ENCODE data around the gene U2SURP.

Gene U2SURP

GRCh38 chr3:142968319-142969025 is 32.9 kb upstream of the U2SURP start:
- H3K27me3 Mint-ChIP-seq = peaks cover 45% of the 10 kb centered on the region
- H3K4me1 Mint-ChIP-seq (ENCODE audit: low read depth) = peaks cover 3% of the 10 kb centered on the region
- H3K4me3 Mint-ChIP-seq = no peak overlapping the region
- no peaks in the 10 kb centered on the region for H3K9me3 Mint-ChIP-seq
- H3K36me3 Mint-ChIP-seq (ENCODE audit: low read depth) = no peaks in the 10 kb centered on the region
- H3K27ac Mint-ChIP-seq = no peak overlapping the region

- Mint-ChIP-seq H3K4me3 (no peak overlapping the region), H3K27ac (no peak overlapping the region), H3K36me3 (ENCODE audit: low read depth) (no peaks in the 10 kb centered on the region), H3K4me1 (ENCODE audit: low read depth) (no peaks in the 10 kb centered on the region), H3K27me3 (peaks cover 22% of the 10 kb centered on the region), H3K9me3 (no peaks in the 10 kb centered on the region)
Measured at GRCh38 chr3:142971431-142971830, 29.9 kb upstream of the U2SURP start.

- H3K36me3 Mint-ChIP-seq (ENCODE audit: low read depth) = no peaks in the 10 kb centered on the region
- no peak overlapping the region for H3K27ac Mint-ChIP-seq
- H3K4me3 Mint-ChIP-seq = no peak overlapping the region
- H3K9me3 Mint-ChIP-seq = no peaks in the 10 kb centered on the region
- peaks cover 18% of the 10 kb centered on the region for H3K27me3 Mint-ChIP-seq
- no peaks in the 10 kb centered on the region for H3K4me1 Mint-ChIP-seq (ENCODE audit: low read depth)
Measured at GRCh38 chr3:142972092-142972753, 29.1 kb upstream of the U2SURP start.

- no peaks in the 10 kb centered on the region for H3K9me3 Mint-ChIP-seq
- no peaks in the 10 kb centered on the region for H3K4me1 Mint-ChIP-seq (ENCODE audit: low read depth)
- no peaks in the 10 kb centered on the region for H3K36me3 Mint-ChIP-seq (ENCODE audit: low read depth)
- no peak overlapping the region for H3K27ac Mint-ChIP-seq
- peaks cover 19% of the 10 kb centered on the region for H3K27me3 Mint-ChIP-seq
- H3K4me3 Mint-ChIP-seq = no peak overlapping the region
Measured at GRCh38 chr3:142973217-142974009, 28.0 kb upstream of the U2SURP start.

- Mint-ChIP-seq H3K4me1 (ENCODE audit: low read depth) (no peaks in the 10 kb centered on the region), H3K36me3 (ENCODE audit: low read depth) (no peaks in the 10 kb centered on the region), H3K27ac (no peak overlapping the region), H3K4me3 (no peak overlapping the region), H3K27me3 (peaks cover 13% of the 10 kb centered on the region), H3K9me3 (no peaks in the 10 kb centered on the region)
Measured at GRCh38 chr3:142975316-142975995, 25.9 kb upstream of the U2SURP start.

- no peak overlapping the region for H3K4me3 Mint-ChIP-seq
- peaks cover 15% of the 10 kb centered on the region for H3K27me3 Mint-ChIP-seq
- no peaks in the 10 kb centered on the region for H3K36me3 Mint-ChIP-seq (ENCODE audit: low read depth)
- no peaks in the 10 kb centered on the region for H3K9me3 Mint-ChIP-seq
- H3K27ac Mint-ChIP-seq = no peak overlapping the region
- H3K4me1 Mint-ChIP-seq (ENCODE audit: low read depth) = no peaks in the 10 kb centered on the region
Measured at GRCh38 chr3:142976621-142977398, 24.6 kb upstream of the U2SURP start.

GRCh38 chr3:142977399-142977728 is 24.0 kb upstream of the U2SURP start:
- no peak overlapping the region for H3K27ac Mint-ChIP-seq

GRCh38 chr3:142981108-142981507 is 20.3 kb upstream of the U2SURP start:
- no peaks in the 10 kb centered on the region for H3K4me1 Mint-ChIP-seq (ENCODE audit: low read depth)
- H3K27me3 Mint-ChIP-seq = peaks cover 12% of the 10 kb centered on the region
- no peak overlapping the region for H3K27ac Mint-ChIP-seq
- no peak overlapping the region for H3K4me3 Mint-ChIP-seq
- H3K36me3 Mint-ChIP-seq (ENCODE audit: low read depth) = no peaks in the 10 kb centered on the region
- no peaks in the 10 kb centered on the region for H3K9me3 Mint-ChIP-seq

More at GRCh38 chr3:142977399-142977728, 24.0 kb upstream of the U2SURP start:
- H3K36me3 Mint-ChIP-seq (ENCODE audit: low read depth) = no peaks in the 10 kb centered on the region
- no peaks in the 10 kb centered on the region for H3K4me1 Mint-ChIP-seq (ENCODE audit: low read depth)
- H3K4me3 Mint-ChIP-seq = no peak overlapping the region
- H3K9me3 Mint-ChIP-seq = no peaks in the 10 kb centered on the region
- peaks cover 12% of the 10 kb centered on the region for H3K27me3 Mint-ChIP-seq

- Mint-ChIP-seq H3K27ac (no peak overlapping the region), H3K4me1 (ENCODE audit: low read depth) (no peaks in the 10 kb centered on the region), H3K27me3 (peaks cover 9% of the 10 kb centered on the region), H3K36me3 (ENCODE audit: low read depth) (no peaks in the 10 kb centered on the region), H3K9me3 (no peaks in the 10 kb centered on the region), H3K4me3 (no peak overlapping the region)
Measured at GRCh38 chr3:142982038-142982773, 19.2 kb upstream of the U2SURP start.

- Mint-ChIP-seq H3K9me3 (no peaks in the 10 kb centered on the region), H3K36me3 (ENCODE audit: low read depth) (no peaks in the 10 kb centered on the region), H3K27ac (no peak overlapping the region), H3K4me3 (no peak overlapping the region), H3K4me1 (ENCODE audit: low read depth) (no peaks in the 10 kb centered on the region), H3K27me3 (peaks cover 8% of the 10 kb centered on the region)
Measured at GRCh38 chr3:142983318-142983717, 18.1 kb upstream of the U2SURP start.

GRCh38 chr3:142984255-142984654 is 17.1 kb upstream of the U2SURP start:
- Mint-ChIP-seq H3K4me3 (no peak overlapping the region), H3K27ac (no peak overlapping the region), H3K36me3 (ENCODE audit: low read depth) (no peaks in the 10 kb centered on the region), H3K4me1 (ENCODE audit: low read depth) (no peaks in the 10 kb centered on the region), H3K9me3 (no peaks in the 10 kb centered on the region), H3K27me3 (peaks cover 8% of the 10 kb centered on the region)

- Mint-ChIP-seq H3K27me3 (peaks cover 3% of the 10 kb centered on the region), H3K4me3 (no peak overlapping the region), H3K4me1 (ENCODE audit: low read depth) (no peaks in the 10 kb centered on the region), H3K36me3 (ENCODE audit: low read depth) (no peaks in the 10 kb centered on the region), H3K27ac (no peak overlapping the region), H3K9me3 (no peaks in the 10 kb centered on the region)
Measured at GRCh38 chr3:142987080-142987700, 14.2 kb upstream of the U2SURP start.

GRCh38 chr3:142987707-142988106 is 13.7 kb upstream of the U2SURP start:
- no peaks in the 10 kb centered on the region for H3K36me3 Mint-ChIP-seq (ENCODE audit: low read depth)
- H3K9me3 Mint-ChIP-seq = no peaks in the 10 kb centered on the region
- no peak overlapping the region for H3K4me3 Mint-ChIP-seq
- H3K27me3 Mint-ChIP-seq = peaks cover 3% of the 10 kb centered on the region
- H3K27ac Mint-ChIP-seq = no peak overlapping the region
- H3K4me1 Mint-ChIP-seq (ENCODE audit: low read depth) = no peaks in the 10 kb centered on the region

Data from stimulated activated naive CD8-positive, alpha-beta T cell treated with anti-CD3 and anti-CD28 coated beads, Interleukin-15, Interleukin-2, amounts not matched to agents 100 ng/mL and 50 ng/mL, for 24 hours (primary cell).